Measurements from ENCODE around the gene SH3RF2.

Gene SH3RF2

DNA sequence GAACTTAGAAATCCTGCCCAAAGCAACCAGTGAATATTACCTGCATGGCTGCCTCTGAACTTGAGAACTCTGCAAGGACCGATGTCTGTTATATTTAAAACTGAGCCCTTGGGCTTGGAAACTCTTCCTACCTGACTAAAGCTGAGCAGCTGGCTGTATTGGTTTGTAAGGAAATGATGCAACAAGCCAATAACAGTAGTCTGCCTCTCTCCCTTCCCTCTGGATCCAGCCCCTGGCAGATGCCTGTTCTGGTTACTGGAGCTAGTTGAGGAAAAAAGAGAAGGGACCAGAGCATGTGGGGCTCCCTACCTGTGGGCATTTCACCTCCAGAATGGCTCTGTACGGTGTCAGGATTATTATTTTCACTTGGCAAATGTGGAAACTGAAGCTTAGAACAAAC lies 34.7 kb downstream of the SH3RF2 start:
- no peaks in the 10 kb centered on the region for H3K36me3 ChIP-seq (replicated peaks; ENCODE audit: low read depth, low read length)
- no peak for TF ChIP-seq EZH2phosphoT487 (IDR thresholded peaks at IDR 0.05; ENCODE audit: low read depth)
- TF ChIP-seq, protein P1, sequence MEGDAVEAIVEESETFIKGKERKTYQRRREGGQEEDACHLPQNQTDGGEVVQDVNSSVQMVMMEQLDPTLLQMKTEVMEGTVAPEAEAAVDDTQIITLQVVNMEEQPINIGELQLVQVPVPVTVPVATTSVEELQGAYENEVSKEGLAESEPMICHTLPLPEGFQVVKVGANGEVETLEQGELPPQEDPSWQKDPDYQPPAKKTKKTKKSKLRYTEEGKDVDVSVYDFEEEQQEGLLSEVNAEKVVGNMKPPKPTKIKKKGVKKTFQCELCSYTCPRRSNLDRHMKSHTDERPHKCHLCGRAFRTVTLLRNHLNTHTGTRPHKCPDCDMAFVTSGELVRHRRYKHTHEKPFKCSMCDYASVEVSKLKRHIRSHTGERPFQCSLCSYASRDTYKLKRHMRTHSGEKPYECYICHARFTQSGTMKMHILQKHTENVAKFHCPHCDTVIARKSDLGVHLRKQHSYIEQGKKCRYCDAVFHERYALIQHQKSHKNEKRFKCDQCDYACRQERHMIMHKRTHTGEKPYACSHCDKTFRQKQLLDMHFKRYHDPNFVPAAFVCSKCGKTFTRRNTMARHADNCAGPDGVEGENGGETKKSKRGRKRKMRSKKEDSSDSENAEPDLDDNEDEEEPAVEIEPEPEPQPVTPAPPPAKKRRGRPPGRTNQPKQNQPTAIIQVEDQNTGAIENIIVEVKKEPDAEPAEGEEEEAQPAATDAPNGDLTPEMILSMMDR (IDR thresholded peaks at IDR 0.05; ENCODE audit: low read depth, low read length), result no peak
- no peak overlapping the region for H2AFZ ChIP-seq (ENCODE audit: low read depth, low read length)

DNA sequence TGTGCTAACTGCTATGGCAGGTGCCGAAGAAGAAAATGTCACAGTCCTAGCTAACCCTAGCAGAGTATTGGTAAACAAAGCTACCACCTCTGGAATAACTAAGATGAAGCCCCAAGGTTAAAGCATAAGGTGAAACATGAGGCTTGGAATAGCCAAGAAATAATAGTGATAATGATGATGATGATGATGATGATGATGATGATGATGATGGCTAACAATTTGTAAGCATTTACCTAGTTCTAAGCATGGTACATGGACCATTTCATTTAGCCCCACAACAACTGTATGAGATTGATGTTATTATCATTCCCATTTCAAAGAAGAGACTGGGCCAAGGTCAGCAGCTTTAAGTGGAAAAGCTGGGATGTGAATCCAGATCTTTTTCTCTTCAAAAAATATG lies 35.3 kb downstream of the SH3RF2 start:
- Histone ChIP-seq H3K9me3 (ENCODE audit: insufficient read depth, low read length) (no peaks in the 10 kb centered on the region), H3K4me3 (ENCODE audit: low read length) (no peak overlapping the region), H3K79me2 (ENCODE audit: low read length) (no peaks in the 10 kb centered on the region), H4K20me1 (ENCODE audit: insufficient read depth, low read length) (no peaks in the 10 kb centered on the region), H3K27ac (ENCODE audit: low read length) (no peak overlapping the region), H3K9ac (ENCODE audit: low read length) (no peak overlapping the region), H3K27me3 (ENCODE audit: low read depth, low read length) (no peaks in the 10 kb centered on the region), H3K4me1 (ENCODE audit: low read length) (peaks cover 14% of the 10 kb centered on the region), H3K36me3 (replicated peaks; ENCODE audit: low read depth, low read length) (no peaks in the 10 kb centered on the region), H2AFZ (ENCODE audit: low read depth, low read length) (no peak overlapping the region), H3K4me2 (ENCODE audit: low read length) (no peak overlapping the region)
- TF ChIP-seq, protein P1 (IDR thresholded peaks at IDR 0.05; ENCODE audit: low read depth, low read length), result no peak
- no peak for TF ChIP-seq EZH2phosphoT487 (IDR thresholded peaks at IDR 0.05; ENCODE audit: low read depth)

More for the DNA sequence above, 34.7 kb downstream of the SH3RF2 start:
- Histone ChIP-seq H3K9me3 (ENCODE audit: insufficient read depth, low read length) (no peaks in the 10 kb centered on the region), H3K4me1 (ENCODE audit: low read length) (peaks cover 8% of the 10 kb centered on the region), H4K20me1 (ENCODE audit: insufficient read depth, low read length) (no peaks in the 10 kb centered on the region), H3K79me2 (ENCODE audit: low read length) (no peaks in the 10 kb centered on the region), H3K4me2 (ENCODE audit: low read length) (no peak overlapping the region), H3K27ac (ENCODE audit: low read length) (no peak overlapping the region), H3K4me3 (ENCODE audit: low read length) (no peak overlapping the region), H3K9ac (ENCODE audit: low read length) (no peak overlapping the region), H3K27me3 (ENCODE audit: low read depth, low read length) (no peaks in the 10 kb centered on the region)

DNA sequence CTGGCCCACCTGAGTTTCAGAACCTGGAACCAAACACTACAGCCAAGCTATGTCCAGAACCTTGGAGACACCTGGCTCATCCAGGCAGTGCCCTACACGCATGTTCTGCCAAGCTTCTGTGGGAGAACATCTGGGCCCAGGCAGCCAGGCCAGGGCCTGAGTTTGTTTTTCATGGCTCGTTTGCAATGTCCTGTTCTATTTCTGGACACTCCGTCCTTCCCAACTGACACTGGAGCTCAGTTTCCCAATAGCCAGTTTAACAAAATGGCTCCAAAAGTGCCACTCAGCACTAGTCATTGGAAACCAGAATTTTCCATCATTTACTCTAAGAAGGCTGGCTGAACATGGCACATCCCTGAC lies 38.6 kb downstream of the SH3RF2 start:
- Histone ChIP-seq H3K4me3 (ENCODE audit: low read length) (no peak overlapping the region), H3K27ac (ENCODE audit: low read length) (no peak overlapping the region), H3K4me1 (ENCODE audit: low read length) (peaks cover 22% of the 10 kb centered on the region), H3K27me3 (ENCODE audit: low read depth, low read length) (no peaks in the 10 kb centered on the region), H4K20me1 (ENCODE audit: insufficient read depth, low read length) (no peaks in the 10 kb centered on the region), H3K4me2 (ENCODE audit: low read length) (no peak overlapping the region), H3K9ac (ENCODE audit: low read length) (no peak overlapping the region), H3K36me3 (replicated peaks; ENCODE audit: low read depth, low read length) (no peaks in the 10 kb centered on the region), H3K79me2 (ENCODE audit: low read length) (no peaks in the 10 kb centered on the region), H2AFZ (ENCODE audit: low read depth, low read length) (no peak overlapping the region), H3K9me3 (ENCODE audit: insufficient read depth, low read length) (no peaks in the 10 kb centered on the region)
- TF ChIP-seq, protein P1 (IDR thresholded peaks at IDR 0.05; ENCODE audit: low read depth, low read length), result no peak
- no peak for TF ChIP-seq EZH2phosphoT487 (IDR thresholded peaks at IDR 0.05; ENCODE audit: low read depth)

DNA sequence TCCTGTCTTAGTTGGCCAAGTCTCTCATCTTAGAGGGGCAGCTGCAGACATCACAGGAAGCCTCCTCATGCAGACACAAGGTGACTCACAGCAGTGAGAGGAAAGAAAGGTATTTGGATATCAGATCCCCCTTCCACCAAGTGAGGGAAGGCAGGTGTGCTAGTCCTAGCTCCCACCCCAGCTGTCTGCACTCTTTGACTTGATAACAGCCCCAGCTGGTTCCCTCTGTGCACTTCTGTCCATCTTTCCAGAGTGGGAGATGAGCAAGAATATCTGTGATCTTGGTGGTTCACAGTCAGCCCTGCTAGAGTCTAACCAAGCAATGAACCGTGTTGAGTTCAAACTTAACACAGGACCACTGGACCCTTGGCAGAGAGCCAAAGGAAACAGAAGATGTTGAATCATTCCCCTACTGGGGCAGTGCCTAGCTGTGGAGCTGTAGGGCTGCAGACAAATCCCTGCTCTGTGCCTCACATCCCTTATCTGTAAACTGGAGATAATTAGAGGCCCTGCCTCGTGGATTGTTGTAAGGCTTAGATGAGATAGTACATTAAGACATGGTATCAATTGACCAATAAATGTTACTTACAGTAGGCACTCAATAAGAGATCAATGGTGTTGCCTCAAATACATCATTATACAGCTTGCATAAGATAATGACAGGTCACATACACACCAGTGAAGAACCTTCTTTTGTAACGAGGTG lies 39.1 kb downstream of the SH3RF2 start:
- Histone ChIP-seq H3K79me2 (ENCODE audit: low read length) (no peaks in the 10 kb centered on the region), H4K20me1 (ENCODE audit: insufficient read depth, low read length) (no peaks in the 10 kb centered on the region), H3K9ac (ENCODE audit: low read length) (no peak overlapping the region), H3K27ac (ENCODE audit: low read length) (no peak overlapping the region), H3K4me1 (ENCODE audit: low read length) (peaks cover 22% of the 10 kb centered on the region), H3K4me3 (ENCODE audit: low read length) (no peak overlapping the region), H3K4me2 (ENCODE audit: low read length) (no peak overlapping the region), H3K36me3 (replicated peaks; ENCODE audit: low read depth, low read length) (no peaks in the 10 kb centered on the region), H2AFZ (ENCODE audit: low read depth, low read length) (no peak overlapping the region), H3K27me3 (ENCODE audit: low read depth, low read length) (no peaks in the 10 kb centered on the region), H3K9me3 (ENCODE audit: insufficient read depth, low read length) (no peaks in the 10 kb centered on the region)
- no peak for TF ChIP-seq EZH2phosphoT487 (IDR thresholded peaks at IDR 0.05; ENCODE audit: low read depth)
- TF ChIP-seq, protein P1 (IDR thresholded peaks at IDR 0.05; ENCODE audit: low read depth, low read length), result no peak
